HG02943 (cell line): Measurements from ENCODE around the gene FGF21.
"Not testable (repeated sequence)": the region's sequence is repeated elsewhere in the genome, so short reads cannot be mapped to it uniquely, and the experiment has no call there.

Experiments
- ATAC-seq: cut with Tn5 transposase; IDR thresholded peaks from one replicate; pipeline ENCODE4 v1.9.1; 2021; ENCODE audit warnings: mild to moderate bottlenecking, low read depth, moderate library complexity; ENCODE audit not compliant: unreplicated experiment

FGF21 gene, protein sequence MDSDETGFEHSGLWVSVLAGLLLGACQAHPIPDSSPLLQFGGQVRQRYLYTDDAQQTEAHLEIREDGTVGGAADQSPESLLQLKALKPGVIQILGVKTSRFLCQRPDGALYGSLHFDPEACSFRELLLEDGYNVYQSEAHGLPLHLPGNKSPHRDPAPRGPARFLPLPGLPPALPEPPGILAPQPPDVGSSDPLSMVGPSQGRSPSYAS

DNA sequence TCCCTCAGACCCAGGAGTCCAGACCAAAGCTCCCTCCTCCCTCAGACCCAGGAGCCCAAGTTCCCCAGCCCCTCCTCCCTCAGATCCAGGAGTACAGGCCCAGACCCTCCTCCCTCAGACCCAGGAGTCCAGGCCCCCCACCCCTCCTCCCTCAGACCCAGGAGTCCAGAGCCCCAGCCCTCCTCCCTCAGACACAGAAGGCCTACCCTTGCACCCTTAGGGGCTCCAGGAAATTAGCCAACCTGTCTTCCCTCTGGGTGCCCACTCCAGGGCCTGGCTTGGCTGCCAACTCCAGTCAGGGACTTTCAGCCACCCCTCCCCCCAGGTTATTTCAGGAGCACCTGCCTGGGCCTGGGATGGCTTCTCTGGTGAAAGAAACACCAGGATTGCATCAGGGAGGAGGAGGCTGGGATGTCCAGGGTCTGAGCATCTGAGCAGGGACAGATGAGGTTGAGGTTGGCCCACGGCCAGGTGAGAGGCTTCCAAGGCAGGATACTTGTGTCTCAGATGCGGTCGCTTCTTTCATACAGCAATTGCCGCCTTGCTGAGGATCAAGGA lies at the start of gene FGF21:
FGF21 (plus strand) TSS at position 441 of the 558 bp plus-strand sequence. CDS start 713 bp downstream, outside the sequence.
- ATAC-seq: no peak

DNA sequence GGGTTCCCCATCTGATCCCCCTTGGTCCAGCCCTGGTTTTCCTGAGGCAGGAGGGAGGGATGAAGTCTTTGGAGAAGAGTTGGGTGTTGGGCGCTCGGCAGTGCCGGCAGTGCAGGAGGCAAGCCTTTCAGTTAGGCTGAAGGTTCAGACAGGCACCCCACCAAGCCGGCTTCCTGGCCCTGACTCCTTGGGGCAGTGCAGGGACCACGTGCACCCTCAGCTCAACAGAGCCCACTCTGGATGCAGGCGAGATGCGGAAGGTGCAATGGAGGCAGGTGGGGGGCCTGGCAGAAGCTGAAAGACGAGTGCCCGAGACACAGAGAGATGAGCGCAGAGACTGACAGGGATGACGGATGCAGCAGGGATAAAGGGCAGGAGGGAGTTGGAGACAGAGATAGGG lies 46.9 kb upstream of the FGF21 start:
- no peak for ATAC-seq

GRCh38 chr19:48711106-48711662 lies 44.1 kb upstream of the FGF21 start:
- ATAC-seq: no peak

GRCh38 chr19:48713041-48713863 lies 42.1 kb upstream of the FGF21 start:
- no peak for ATAC-seq

- peak; percentile 88 for ATAC-seq
Observed at GRCh38 chr19:48713864-48714755, 41.2 kb upstream of the FGF21 start.

GRCh38 chr19:48714759-48715675 lies 40.3 kb upstream of the FGF21 start:
- no peak for ATAC-seq

DNA sequence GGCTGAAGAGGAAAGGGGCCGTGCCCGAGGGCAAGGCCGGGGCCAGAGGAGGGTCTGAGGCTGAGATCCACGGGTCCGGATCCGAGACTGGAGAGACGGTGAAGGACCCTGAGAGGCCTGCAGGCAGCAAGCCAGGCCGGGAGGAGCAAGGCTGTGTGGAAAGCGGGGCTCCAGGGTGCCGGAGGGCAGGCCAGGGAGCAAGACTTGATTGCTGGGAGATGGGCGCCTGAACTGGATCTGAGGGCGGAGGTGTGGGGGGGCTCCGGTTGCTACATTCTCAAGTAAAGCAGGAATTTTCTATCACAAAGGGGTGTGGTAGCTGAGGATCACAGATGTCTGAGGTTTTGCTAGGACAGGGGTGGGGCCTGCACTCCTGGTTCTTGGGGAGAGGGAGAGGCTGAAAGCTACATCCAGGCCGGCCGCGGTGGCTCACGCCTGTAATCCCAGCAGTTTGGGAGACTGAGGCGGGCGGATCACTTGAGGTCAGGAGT lies 39.6 kb upstream of the FGF21 start:
- ATAC-seq: no peak

GRCh38 chr19:48716562-48717291 lies 38.6 kb upstream of the FGF21 start:
- ATAC-seq: no peak

DNA sequence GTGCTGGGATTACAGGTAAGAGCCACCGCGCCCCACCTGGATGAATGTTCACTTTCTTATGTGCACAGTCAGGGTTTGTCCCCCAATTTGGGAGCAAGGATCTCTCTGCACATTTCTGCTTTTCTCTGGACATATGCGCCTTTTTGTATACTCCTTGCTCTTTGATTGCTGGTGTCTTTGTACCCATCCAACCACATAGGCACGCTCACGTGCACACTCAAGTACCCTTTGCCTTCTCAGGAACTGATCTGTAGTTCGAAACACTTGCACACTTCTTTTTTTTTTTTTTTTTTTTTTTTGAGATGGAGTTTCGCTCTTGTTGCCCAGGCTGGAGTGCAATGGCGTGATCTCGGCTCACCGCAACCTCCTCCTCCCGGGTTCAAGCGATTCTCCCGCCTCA lies 37.2 kb upstream of the FGF21 start:
- ATAC-seq: not testable (repeated sequence)

DNA sequence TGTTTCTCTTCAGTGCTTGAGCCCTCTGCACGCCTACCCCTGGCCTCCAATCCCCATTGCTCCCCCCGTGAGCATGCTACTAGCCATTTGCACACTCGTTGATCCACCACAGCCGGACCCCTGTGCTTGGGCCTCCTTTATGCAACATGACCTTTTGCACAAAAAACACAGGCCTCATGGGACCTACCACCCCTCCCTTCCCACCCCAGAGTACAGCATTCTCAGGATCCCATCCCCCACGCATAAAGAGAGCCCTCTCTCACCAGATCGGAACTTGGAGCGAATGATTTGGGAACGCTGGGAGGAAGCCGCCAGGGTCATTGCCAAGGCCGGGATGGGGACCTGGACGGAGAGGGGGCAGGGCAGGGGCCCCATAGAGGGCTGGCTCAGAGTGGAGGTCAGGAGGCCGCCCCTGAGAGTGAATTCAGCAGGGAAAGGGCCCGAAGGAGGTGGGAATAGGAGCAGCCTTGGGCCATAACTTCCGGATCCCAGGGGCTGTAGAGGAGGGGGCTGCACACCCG lies 36.6 kb upstream of the FGF21 start:
- ATAC-seq: no peak

GRCh38 chr19:48719263-48720171 lies 35.8 kb upstream of the FGF21 start, which contains the start of gene MAMSTR:
Gene MAMSTR (minus strand): TSS chr19:48719725. CDS start chr19:48719031, 694 bp downstream.
- no peak for ATAC-seq

DNA sequence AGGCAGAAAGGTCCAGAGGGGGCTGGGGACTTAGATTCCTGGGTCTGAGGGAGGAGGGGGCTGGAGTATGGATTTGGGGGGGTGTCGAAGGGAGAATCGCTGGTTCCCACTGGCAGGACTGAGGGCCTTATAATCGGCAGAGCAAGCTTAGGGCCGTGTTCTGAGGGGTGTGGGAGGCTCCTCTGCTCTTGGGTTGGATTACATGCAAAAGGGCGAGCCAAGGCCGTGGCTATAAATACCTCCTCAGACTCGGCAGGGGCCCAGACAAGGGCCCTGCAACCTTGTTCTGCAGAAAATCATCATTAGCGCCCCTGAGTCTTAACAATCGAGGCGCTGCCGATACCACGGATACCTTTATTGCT lies 35.1 kb upstream of the FGF21 start:
- no peak for ATAC-seq

GRCh38 chr19:48720613-48721296 lies 34.6 kb upstream of the FGF21 start:
- ATAC-seq: peak; percentile 74

DNA sequence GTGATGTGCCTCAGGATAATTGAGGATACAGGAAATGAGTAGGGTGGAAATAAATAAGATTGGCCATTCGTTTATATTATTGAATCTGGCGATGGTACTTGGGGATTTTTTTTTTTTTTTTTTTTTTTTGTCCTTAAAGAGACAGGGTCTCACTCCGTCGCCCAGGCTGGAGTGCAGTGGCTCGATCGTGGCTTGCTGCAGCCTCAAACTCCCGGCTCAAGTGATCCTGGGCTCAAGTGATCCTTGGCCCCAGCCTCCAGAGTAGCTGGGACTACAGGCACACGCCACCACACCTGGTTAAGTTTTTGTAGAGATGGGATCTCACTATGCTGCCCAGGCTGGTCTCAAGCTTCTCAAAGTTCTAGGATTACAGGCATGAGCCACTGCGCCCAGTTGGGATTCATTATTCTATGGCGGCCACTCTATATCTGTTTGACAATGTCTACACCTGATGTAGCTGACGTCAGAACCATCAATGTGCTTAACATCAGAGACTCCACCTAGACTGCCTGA lies 33.1 kb upstream of the FGF21 start:
- no peak for ATAC-seq

GRCh38 chr19:48724796-48725753 lies 30.2 kb upstream of the FGF21 start:
- ATAC-seq: no peak
